AML-193 (cell line): Measurements from ENCODE around the gene DSP.

Experiments
- DNase-seq, 2 experiments: peaks; one replicate each; lab custom pipeline; 2025; lab: John Stamatoyannopoulos, UW

Gene DSP

GRCh38 chr6:7535498-7535897 lies 6.0 kb upstream of the DSP start:
- no peak for DNase-seq

- no peak for DNase-seq
Measured at GRCh38 chr6:7537565-7538174, 3.8 kb upstream of the DSP start.

- DNase-seq, result no peak
Measured at GRCh38 chr6:7538484-7538883, 3.0 kb upstream of the DSP start.

GRCh38 chr6:7540595-7540994 lies 876 bp upstream of the DSP start:
- no peak for DNase-seq

- no peak for DNase-seq
Measured at GRCh38 chr6:7542065-7542873, 798 bp downstream of the DSP start.

- no peak for DNase-seq
Measured at GRCh38 chr6:7542874-7543624, 1.6 kb downstream of the DSP start.

- DNase-seq, result no peak
Measured at GRCh38 chr6:7543789-7544424, 2.4 kb downstream of the DSP start.

- no peak for DNase-seq
Measured at GRCh38 chr6:7544597-7544996, 3.1 kb downstream of the DSP start.

GRCh38 chr6:7545316-7546019 lies 4.0 kb downstream of the DSP start:
- no peak for DNase-seq

- DNase-seq, result no peak
Measured at GRCh38 chr6:7546020-7546369, 4.5 kb downstream of the DSP start.

GRCh38 chr6:7546383-7546782 lies 4.9 kb downstream of the DSP start:
- no peak for DNase-seq

GRCh38 chr6:7546896-7547295 lies 5.4 kb downstream of the DSP start:
- DNase-seq, result no peak

- no peak for DNase-seq
Measured at GRCh38 chr6:7547315-7547714, 5.8 kb downstream of the DSP start.

- DNase-seq, result no peak
Measured at GRCh38 chr6:7550433-7550801, 8.9 kb downstream of the DSP start.

GRCh38 chr6:7554533-7555275 lies 13.2 kb downstream of the DSP start:
- no peak for DNase-seq

GRCh38 chr6:7555671-7556070 lies 14.2 kb downstream of the DSP start:
- no peak for DNase-seq

- DNase-seq, result no peak
Measured at GRCh38 chr6:7556394-7557106, 15.1 kb downstream of the DSP start.

- DNase-seq, result no peak
Measured at GRCh38 chr6:7557652-7558051, 16.2 kb downstream of the DSP start.

GRCh38 chr6:7558781-7559180 lies 17.3 kb downstream of the DSP start:
- no peak for DNase-seq

- no peak for DNase-seq
Measured at GRCh38 chr6:7559196-7559595, 17.7 kb downstream of the DSP start.
